Stimulated activated CD8-positive, alpha-beta memory T cell treated with anti-CD3 and anti-CD28 coated beads, Interleukin-7, amount 100 ng/mL, for 4 hours (primary cell): ENCODE measurements around the gene DES.

Experiments used
- DNase-seq, 2 donors: peaks; one replicate each; pipeline ENCODE4 v3.0.0-alpha.2; 2020; ENCODE audit warnings: low read depth in 2 of 2

Gene DES

GRCh38 chr2:219419331-219420197 is 1.4 kb downstream of the DES start:
- no peak for DNase-seq

DNA sequence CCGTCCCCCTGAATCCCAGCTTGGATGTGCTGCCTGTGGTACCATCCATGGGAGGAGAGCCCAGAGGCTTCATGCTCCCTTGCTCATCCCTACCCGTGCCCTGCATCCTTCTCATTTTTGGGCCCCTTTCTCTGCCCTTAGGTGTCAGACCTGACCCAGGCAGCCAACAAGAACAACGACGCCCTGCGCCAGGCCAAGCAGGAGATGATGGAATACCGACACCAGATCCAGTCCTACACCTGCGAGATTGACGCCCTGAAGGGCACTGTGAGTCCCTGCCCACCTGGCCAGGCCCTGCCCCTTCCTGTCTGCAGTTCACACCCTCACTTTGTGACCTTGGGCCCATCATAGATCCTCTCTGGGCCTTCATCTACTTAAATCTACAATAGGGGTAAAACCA is 2.5 kb downstream of the DES start:
- DNase-seq, result no peak

GRCh38 chr2:219421323-219421722 is 3.1 kb downstream of the DES start:
- no peak for DNase-seq

DNA sequence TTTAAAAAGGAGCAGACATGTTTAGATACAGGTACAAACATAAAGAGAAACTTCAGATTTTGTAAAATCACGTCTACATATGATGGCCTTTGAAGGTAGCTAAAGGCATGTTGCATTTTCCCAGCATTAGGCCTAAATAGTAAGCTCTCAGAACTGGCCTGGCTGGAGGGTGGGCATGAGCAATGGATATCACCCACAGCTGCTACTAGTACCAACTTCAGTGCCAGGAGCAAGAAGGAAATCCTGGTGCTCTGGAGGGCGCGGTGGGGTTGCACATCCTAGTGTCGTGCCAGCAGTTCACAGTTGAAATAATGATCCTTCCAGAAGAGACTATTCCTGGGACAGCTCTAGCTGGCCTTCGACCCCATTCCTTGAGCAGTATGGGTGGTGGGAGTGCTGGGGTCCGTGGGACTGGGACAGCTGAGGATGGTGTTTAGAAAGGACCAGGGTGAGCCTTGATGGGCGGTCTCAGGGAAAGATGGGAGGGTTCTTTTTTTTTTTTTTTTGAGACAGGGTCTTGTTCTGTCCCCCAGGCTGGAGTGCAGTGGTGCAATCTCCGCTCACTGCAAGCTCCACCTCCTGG is 4.9 kb downstream of the DES start:
- DNase-seq, result no peak

DNA sequence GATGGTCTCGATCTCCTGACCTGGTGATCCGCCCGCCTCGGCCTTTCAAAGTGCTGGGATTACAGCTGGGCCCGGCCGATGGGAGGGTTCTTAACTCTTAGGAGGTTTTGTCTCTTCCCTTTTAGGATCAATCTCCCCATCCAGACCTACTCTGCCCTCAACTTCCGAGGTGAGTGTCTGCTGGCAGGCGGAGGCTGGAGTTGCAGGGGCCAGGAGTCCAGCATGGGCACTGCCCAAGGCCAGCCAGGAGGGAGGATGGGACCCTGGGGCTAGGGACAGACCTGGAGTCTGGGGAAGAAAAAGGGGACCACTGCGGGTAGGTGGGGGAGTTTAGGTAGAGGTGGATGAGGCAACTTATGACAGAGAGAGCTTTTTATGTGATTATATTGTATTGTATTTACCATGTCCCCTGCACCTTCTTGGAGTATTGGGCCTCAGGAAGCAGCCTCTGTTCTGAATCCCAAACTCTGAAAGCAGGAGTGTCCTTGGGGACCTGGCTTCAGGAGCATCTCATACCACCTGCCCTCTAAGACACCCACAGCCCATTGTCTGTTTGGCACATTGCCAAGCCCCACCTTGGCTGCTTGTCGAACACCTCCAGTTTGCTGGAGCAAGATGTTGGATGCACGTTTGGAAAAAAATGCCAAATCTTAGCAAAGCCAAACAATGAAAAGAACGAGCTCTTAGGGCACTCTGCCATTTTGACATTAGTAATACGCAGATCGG is 5.6 kb downstream of the DES start:
- no peak for DNase-seq

- DNase-seq, result no peak
Measured at GRCh38 chr2:219425238-219426067, 7.3 kb downstream of the DES start.

- DNase-seq, result no peak
Measured at GRCh38 chr2:219426068-219426443, 7.9 kb downstream of the DES start.

GRCh38 chr2:219426534-219427136 is 8.5 kb downstream of the DES start:
- no peak for DNase-seq

- DNase-seq, result no peak
Measured at GRCh38 chr2:219428469-219428868, 10.3 kb downstream of the DES start.

DNA sequence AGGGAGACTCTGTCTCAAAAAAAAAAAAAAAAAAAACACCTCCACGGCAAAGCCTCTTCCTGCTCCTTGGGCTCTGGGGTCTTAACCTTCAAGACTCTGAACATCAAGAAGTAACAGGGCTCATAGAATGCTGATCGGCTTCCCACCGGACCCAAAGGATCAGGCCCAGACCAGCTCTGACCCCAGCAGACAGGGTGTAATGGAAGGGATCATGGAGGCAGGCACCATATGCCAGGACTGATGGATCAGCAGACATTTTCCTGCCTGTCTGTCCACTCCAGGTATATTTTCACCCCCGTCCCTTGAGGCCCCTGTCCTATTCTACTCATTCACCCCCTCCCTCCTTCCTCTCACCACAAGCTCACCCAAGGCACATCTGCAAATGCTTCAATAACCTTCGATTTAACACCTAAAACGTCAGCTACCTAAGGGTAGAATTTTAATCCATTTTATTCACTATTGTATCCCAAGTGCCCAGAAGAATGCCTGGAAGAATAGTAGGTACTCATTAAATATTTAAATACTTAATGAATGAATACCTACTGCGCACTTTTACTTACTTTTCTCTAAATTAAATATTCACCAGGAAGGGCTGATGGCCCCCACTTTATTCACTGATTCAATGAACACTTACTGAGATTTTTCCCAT is 11.9 kb downstream of the DES start:
- no peak for DNase-seq

DNA sequence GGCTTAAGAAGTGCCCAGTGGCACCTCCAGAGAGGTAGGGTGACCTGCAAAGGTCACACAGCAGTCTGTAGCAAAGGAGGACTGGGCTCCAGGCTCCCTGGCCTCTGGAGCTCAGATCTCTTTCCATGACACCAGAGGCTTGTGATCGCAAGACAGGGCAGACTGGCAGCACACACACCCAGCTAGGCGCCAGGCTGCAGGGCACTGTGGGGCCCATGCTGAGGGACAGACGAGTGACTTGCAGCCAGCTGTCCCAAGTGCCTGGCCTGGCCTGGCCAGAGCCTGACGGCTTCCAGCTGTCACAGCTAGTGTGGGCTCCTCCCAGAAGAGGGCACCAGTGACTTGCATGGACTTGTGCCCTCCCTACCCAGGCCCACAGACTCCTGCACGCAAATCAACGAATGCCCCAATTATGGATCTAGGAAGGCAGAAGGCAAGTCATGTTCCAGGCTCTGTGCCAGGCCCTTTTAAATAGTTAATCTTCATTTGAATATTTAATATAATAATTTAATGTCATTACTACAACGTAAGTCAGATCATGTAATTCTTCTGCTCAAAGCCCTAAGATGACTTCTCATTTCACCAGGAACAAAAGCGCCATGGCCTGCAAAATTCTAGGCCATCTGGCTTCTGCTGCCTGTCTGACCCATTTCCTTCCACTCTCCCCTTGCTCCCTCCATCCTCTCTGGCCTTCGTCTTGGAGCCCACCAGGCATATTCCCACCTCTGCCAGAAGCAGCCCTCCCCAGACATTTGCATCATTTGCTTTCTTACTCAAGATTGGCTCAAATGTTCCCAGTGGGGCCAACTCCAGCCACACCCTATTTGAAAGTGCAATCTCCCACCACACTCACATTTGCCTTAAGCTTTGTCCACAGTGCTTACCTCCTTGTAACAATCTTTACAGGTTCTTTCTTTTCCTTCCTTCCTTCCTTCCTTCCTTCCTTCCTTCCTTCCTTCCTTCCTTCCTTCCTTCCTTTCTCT is 12.7 kb downstream of the DES start:
- no peak for DNase-seq

GRCh38 chr2:219433666-219434467 is 15.7 kb downstream of the DES start:
- DNase-seq, result no peak

GRCh38 chr2:219434468-219434717 is 16.2 kb downstream of the DES start:
- no peak for DNase-seq

DNA sequence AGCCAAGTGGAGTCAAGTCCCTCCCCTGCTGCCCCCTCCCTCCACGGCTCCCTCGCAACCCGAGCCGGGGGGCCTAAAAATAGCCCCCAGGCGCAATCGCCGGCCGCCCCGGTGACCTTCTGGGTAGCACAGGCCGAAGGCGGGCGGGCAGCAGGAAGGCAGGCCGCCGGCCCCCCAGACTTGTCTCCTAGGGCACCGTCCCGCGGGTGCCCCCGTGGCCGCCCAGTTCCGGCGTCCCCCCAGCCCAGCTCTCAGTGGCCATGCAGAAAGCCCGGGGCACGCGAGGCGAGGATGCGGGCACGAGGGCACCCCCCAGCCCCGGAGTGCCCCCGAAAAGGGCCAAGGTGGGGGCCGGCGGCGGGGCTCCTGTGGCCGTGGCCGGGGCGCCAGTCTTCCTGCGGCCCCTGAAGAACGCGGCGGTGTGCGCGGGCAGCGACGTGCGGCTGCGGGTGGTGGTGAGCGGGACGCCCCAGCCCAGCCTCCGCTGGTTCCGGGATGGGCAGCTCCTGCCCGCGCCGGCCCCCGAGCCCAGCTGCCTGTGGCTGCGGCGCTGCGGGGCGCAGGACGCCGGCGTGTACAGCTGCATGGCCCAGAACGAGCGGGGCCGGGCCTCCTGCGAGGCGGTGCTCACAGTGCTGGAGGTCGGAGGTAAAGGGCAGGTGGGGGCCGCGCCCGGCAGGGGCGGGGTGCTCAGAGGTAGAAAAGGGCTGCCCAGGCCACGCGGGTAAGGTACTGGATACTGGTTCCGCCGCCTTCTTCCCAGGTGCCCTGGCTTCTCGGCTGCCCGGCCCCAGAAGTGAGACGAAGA is 16.7 kb downstream of the DES start, which contains the start of gene SPEG:
Gene SPEG, plus strand, starts transcription at position 126 of the 808 bp plus-strand sequence. Its CDS starts 135 bp downstream, at position 261.
- no peak for DNase-seq

GRCh38 chr2:219435701-219436100 is 17.5 kb downstream of the DES start:
- DNase-seq, result no peak

DNA sequence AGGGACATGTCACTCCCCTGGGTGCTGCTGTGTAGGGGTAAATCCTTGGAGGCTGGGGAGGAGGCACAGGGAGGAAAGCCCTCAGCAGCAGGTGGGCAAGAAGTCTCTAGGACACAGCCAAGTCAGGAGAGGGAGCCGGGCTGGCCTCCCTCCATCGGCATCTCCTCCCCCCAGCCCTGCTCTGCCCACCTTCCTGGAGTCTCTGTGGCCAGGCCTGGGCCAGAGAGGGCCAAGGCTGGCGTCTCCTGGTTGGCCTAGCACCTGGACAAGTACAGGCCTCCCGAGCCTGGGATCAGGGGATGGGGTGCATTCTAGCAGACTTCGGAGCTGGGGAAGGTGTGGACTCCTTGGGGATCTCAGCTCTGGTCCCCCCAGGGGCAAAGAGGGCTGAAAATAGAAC is 18.3 kb downstream of the DES start:
- no peak for DNase-seq

- no peak for DNase-seq
Measured at GRCh38 chr2:219437141-219437540, 19.0 kb downstream of the DES start.

DNA sequence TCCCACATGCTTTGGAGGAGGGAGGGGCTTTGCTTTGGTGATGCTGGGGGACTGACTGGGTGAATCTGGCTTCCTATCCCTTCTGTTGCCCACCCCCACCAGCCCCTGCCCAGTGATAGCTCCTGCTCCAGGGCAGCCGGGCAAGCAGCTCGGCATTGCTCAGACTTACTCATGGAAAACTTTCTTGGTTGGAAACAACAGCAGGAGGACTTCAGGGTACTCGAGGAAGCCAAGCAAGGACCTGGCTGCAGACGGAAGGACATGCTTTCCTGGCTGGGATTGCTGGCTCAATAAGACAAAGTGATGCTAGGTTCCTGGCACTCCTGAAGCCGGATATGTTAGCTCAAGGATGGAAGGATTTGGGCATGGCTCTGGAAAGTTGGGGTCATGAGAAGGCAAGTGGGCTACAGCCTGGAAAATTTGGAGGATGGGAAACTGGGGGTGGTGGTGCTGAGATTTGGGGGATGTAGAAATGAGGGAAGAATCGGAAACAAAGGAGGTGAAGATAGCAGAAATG is 19.6 kb downstream of the DES start:
- no peak for DNase-seq
